Suprapubic skin (tissue), 4 donors: ENCODE data around the gene KRT33B.

Source experiments
- POLR2A ChIP-seq, 2 donors: fragments of 450-650 bp; IDR thresholded peaks; one replicate each; pipeline ENCODE4 v1.6.1; 2017; ENCODE audit warnings: antibody characterized with exemption in 2 of 2, mild to moderate bottlenecking in 2 of 2, moderate library complexity in 2 of 2
- POLR2AphosphoS5 ChIP-seq, 3 donors: sonication (generic); formaldehyde crosslinking; IDR thresholded peaks; one replicate each; pipeline ENCODE4 v1.6.1; 2017; ENCODE audit warnings: antibody characterized with exemption in 3 of 3

GRCh38 chr17:41360296-41360995 lies 9.2 kb downstream of the KRT33B start:
- TF ChIP-seq POLR2A (IDR thresholded peaks at IDR 0.05) (no peak), POLR2AphosphoS5 (IDR thresholded peaks at IDR 0.05) (no peak)
